Trophoblast cell (in vitro differentiated cells and primary cell): ENCODE measurements around the gene CDH11.

Experiments used
- DNase-seq, 2 donors: peaks; one replicate each; pipeline ENCODE4 v3.0.0-alpha.2; 2016
- H2AFZ ChIP-seq: 2 replicates; pipeline ENCODE4 v1.6.1; 2013; ENCODE audit warnings: low read length, moderate library complexity, mild to moderate bottlenecking; ENCODE audit not compliant: insufficient read depth, poor library complexity
- H2AK5ac ChIP-seq: 2 replicates; pipeline ENCODE4 v1.6.1; 2013; ENCODE audit warnings: mild to moderate bottlenecking, low read length
- H2BK120ac ChIP-seq: 2 replicates; pipeline ENCODE4 v1.6.1; 2013; ENCODE audit warnings: low read length, mild to moderate bottlenecking, moderate library complexity; ENCODE audit not compliant: insufficient read depth, poor library complexity
- H2BK12ac ChIP-seq: 2 replicates; pipeline ENCODE4 v1.6.1; 2013; ENCODE audit warnings: mild to moderate bottlenecking, low read length, moderate library complexity
- H2BK5ac ChIP-seq: 2 replicates; pipeline ENCODE4 v1.6.1; 2013; ENCODE audit warnings: low read length, low read depth, moderate library complexity, mild to moderate bottlenecking; ENCODE audit not compliant: poor library complexity
- H3K14ac ChIP-seq: 2 replicates; pipeline ENCODE4 v1.6.1; 2013; ENCODE audit warnings: mild to moderate bottlenecking, low read length
- H3K18ac ChIP-seq: 2 replicates; pipeline ENCODE4 v1.6.1; 2013; ENCODE audit warnings: mild to moderate bottlenecking, low read length
- H3K23ac ChIP-seq: 2 replicates; pipeline ENCODE4 v1.6.1; 2013; ENCODE audit warnings: low read length
- H3K27ac ChIP-seq: 2 replicates; pipeline ENCODE4 v1.5.1; 2013; ENCODE audit warnings: low read depth, mild to moderate bottlenecking, inconsistent platforms, low read length, moderate library complexity
- H3K27me3 ChIP-seq: 2 replicates; pipeline ENCODE4 v1.6.1; 2013; ENCODE audit warnings: inconsistent platforms, mild to moderate bottlenecking, low read length, moderate library complexity; ENCODE audit not compliant: insufficient read depth
- H3K36me3 ChIP-seq, 2 experiments: 1 replicate in 1 of 2; 2 replicates in 1 of 2; pipeline ENCODE4 v1.6.1; 2013; ENCODE audit warnings: low read length in 2 of 2, mild to moderate bottlenecking in 2 of 2, moderate library complexity in 1 of 2; ENCODE audit not compliant: insufficient read depth in 2 of 2, control insufficient read depth in 1 of 2
- H3K4ac ChIP-seq: 2 replicates; pipeline ENCODE4 v1.6.1; 2013; ENCODE audit warnings: low read depth, mild to moderate bottlenecking, low read length, moderate library complexity
- H3K4me1 ChIP-seq, 2 experiments: 1 replicate in 1 of 2; 2 replicates in 1 of 2; pipeline ENCODE4 v1.6.1; 2013; ENCODE audit warnings: low read length in 2 of 2, mild to moderate bottlenecking in 2 of 2, moderate library complexity in 1 of 2; ENCODE audit not compliant: insufficient read depth in 2 of 2, control insufficient read depth in 1 of 2
- H3K4me2 ChIP-seq: 2 replicates; pipeline ENCODE4 v1.6.1; 2013; ENCODE audit warnings: inconsistent platforms, mild to moderate bottlenecking, low read length, moderate library complexity
- H3K4me3 ChIP-seq: 2 replicates; pipeline ENCODE4 v1.5.1; 2013; ENCODE audit warnings: mild to moderate bottlenecking, low read depth, low read length, inconsistent platforms
- H3K79me1 ChIP-seq: one replicate; pipeline ENCODE4 v1.6.1; 2013; ENCODE audit warnings: low read length
- H3K79me2 ChIP-seq: 2 replicates; pipeline ENCODE4 v1.6.1; 2013; ENCODE audit warnings: low read length, mild to moderate bottlenecking; ENCODE audit not compliant: control insufficient read depth, insufficient read depth, poor library complexity
- H3K9ac ChIP-seq: 2 replicates; pipeline ENCODE4 v1.6.1; 2013; ENCODE audit warnings: mild to moderate bottlenecking, low read length
- H3K9me3 ChIP-seq: 2 replicates; pipeline ENCODE4 v1.6.1; 2013; ENCODE audit warnings: low read depth, mild to moderate bottlenecking, control low read depth, inconsistent platforms, low read length; ENCODE audit not compliant: insufficient read depth
- H4K12ac ChIP-seq: 2 replicates; pipeline ENCODE4 v1.6.1; 2013; ENCODE audit warnings: low read depth, mild to moderate bottlenecking, low read length, moderate library complexity
- H4K8ac ChIP-seq: 2 replicates; pipeline ENCODE4 v1.6.1; 2013; ENCODE audit warnings: low read depth, mild to moderate bottlenecking, low read length, moderate library complexity
- H4K91ac ChIP-seq: one replicate; pipeline ENCODE4 v1.6.1; 2013; ENCODE audit warnings: low read depth, mild to moderate bottlenecking, low read length, moderate library complexity
- WGBS: extraction: QIAGEN DNeasy Blood & Tissue Kit; methylation state at CpG from one replicate; pipeline ENCODE4 v1.1.7; 2013; ENCODE audit warnings: missing lambda C conversion rate; ENCODE audit not compliant: insufficient read length, insufficient coverage; ENCODE audit errors: extremely low coverage; 5-methylcytosine and 5-hydroxymethylcytosine counted together

Gene CDH11

GRCh38 chr16:64900517-64900916 is 221.3 kb downstream of the CDH11 start:
- H4K91ac ChIP-seq = no peak overlapping the region
- no peak for DNase-seq
- no peak overlapping the region for H4K8ac ChIP-seq
- no peak overlapping the region for H3K4me2 ChIP-seq
- H2BK5ac ChIP-seq = no peak overlapping the region
- no peak overlapping the region for H3K9ac ChIP-seq
- H3K79me1 ChIP-seq = no peaks in the 10 kb centered on the region
- no CpG with 5 or more reads among the region's 2 CpGs for WGBS
- H3K9me3 ChIP-seq = no peaks in the 10 kb centered on the region
- no peak overlapping the region for H3K4ac ChIP-seq
- H3K18ac ChIP-seq = no peak overlapping the region
- H3K23ac ChIP-seq = no peak overlapping the region
- no peak overlapping the region for H2AK5ac ChIP-seq
- no peak overlapping the region for H2AFZ ChIP-seq
- H2BK12ac ChIP-seq = no peak overlapping the region
- H4K12ac ChIP-seq = no peak overlapping the region
- no peak overlapping the region for H2BK120ac ChIP-seq
- no peak overlapping the region for H3K27ac ChIP-seq
- no peak overlapping the region for H3K4me3 ChIP-seq
- no peaks in the 10 kb centered on the region for H3K4me1 ChIP-seq
- no peaks in the 10 kb centered on the region for H3K79me2 ChIP-seq
- no peaks in the 10 kb centered on the region for H3K27me3 ChIP-seq
- H3K14ac ChIP-seq = no peak overlapping the region
- no peaks in the 10 kb centered on the region for H3K36me3 ChIP-seq

GRCh38 chr16:64900019-64900418 is 221.8 kb downstream of the CDH11 start:
- no peak overlapping the region for H2BK12ac ChIP-seq

GRCh38 chr16:64898159-64898558 is 223.7 kb downstream of the CDH11 start:
- Histone ChIP-seq H3K9ac (no peak overlapping the region), H3K27ac (no peak overlapping the region), H3K27me3 (no peaks in the 10 kb centered on the region), H3K4ac (no peak overlapping the region), H3K36me3 (no peaks in the 10 kb centered on the region), H2BK120ac (no peak overlapping the region), H2AFZ (no peak overlapping the region), H2AK5ac (no peak overlapping the region), H4K8ac (no peak overlapping the region), H3K4me1 (no peaks in the 10 kb centered on the region), H2BK12ac (no peak overlapping the region), H3K4me3 (no peak overlapping the region), H3K18ac (no peak overlapping the region), H3K79me1 (peaks cover 2% of the 10 kb centered on the region), H3K14ac (no peak overlapping the region), H3K9me3 (no peaks in the 10 kb centered on the region), H3K23ac (no peak overlapping the region), H4K91ac (no peak overlapping the region), H4K12ac (no peak overlapping the region), H2BK5ac (no peak overlapping the region), H3K4me2 (no peak overlapping the region), H3K79me2 (no peaks in the 10 kb centered on the region)
- no CpG with 5 or more reads among the region's 2 CpGs for WGBS
- DNase-seq = no peak

More at GRCh38 chr16:64900019-64900418, 221.8 kb downstream of the CDH11 start:
- Histone ChIP-seq H3K4me3 (no peak overlapping the region), H2AK5ac (no peak overlapping the region), H3K4me1 (no peaks in the 10 kb centered on the region), H3K27ac (no peak overlapping the region), H3K18ac (no peak overlapping the region), H4K8ac (no peak overlapping the region), H3K4me2 (no peak overlapping the region), H3K79me2 (no peaks in the 10 kb centered on the region), H3K23ac (no peak overlapping the region), H3K4ac (no peak overlapping the region), H3K79me1 (no peaks in the 10 kb centered on the region), H3K9me3 (no peaks in the 10 kb centered on the region), H2BK120ac (no peak overlapping the region), H4K12ac (no peak overlapping the region), H2BK5ac (no peak overlapping the region), H3K9ac (no peak overlapping the region), H3K36me3 (no peaks in the 10 kb centered on the region), H3K27me3 (no peaks in the 10 kb centered on the region), H2AFZ (no peak overlapping the region), H3K14ac (no peak overlapping the region), H4K91ac (no peak overlapping the region)
- no CpG with 5 or more reads among the region's 2 CpGs for WGBS
- no peak for DNase-seq
